Measurements from ENCODE around the gene TENT4A.

Gene TENT4A

GRCh38 chr5:6723816-6724300 is 10.6 kb downstream of the TENT4A start:
- no peak overlapping the region for H3K4me3 ChIP-seq (ENCODE audit: low read length in 2 of 2)
- H3K9me3 ChIP-seq (ENCODE audit: control insufficient read depth in 2 of 2, low read length in 2 of 2): no peaks in the 10 kb centered on the region
- H3K9ac ChIP-seq (ENCODE audit: low read length in 2 of 2): no peak overlapping the region
- peaks cover 58% of the 10 kb centered on the region for H3K4me1 ChIP-seq (ENCODE audit: control insufficient read depth, insufficient read depth, low read length)
- no peaks in the 10 kb centered on the region for H3K36me3 ChIP-seq (ENCODE audit: control insufficient read depth in 2 of 2, insufficient read depth in 2 of 2, low read length in 2 of 2)
- H3K27me3 ChIP-seq (ENCODE audit: control insufficient read depth in 1 of 2, insufficient read depth in 2 of 2, low read length in 2 of 2): no peaks in the 10 kb centered on the region
- no peak overlapping the region for H3K27ac ChIP-seq (ENCODE audit: low read length)

GRCh38 chr5:6724321-6724929 is 11.2 kb downstream of the TENT4A start:
- Histone ChIP-seq H3K27ac (ENCODE audit: low read length) (no peak overlapping the region), H3K27me3 (ENCODE audit: control insufficient read depth in 1 of 2, insufficient read depth in 2 of 2, low read length in 2 of 2) (no peaks in the 10 kb centered on the region), H3K36me3 (ENCODE audit: control insufficient read depth in 2 of 2, insufficient read depth in 2 of 2, low read length in 2 of 2) (no peaks in the 10 kb centered on the region), H3K9me3 (ENCODE audit: control insufficient read depth in 2 of 2, low read length in 2 of 2) (no peaks in the 10 kb centered on the region), H3K9ac (ENCODE audit: low read length in 2 of 2) (no peak overlapping the region), H3K4me3 (ENCODE audit: low read length in 2 of 2) (no peak overlapping the region), H3K4me1 (ENCODE audit: control insufficient read depth, insufficient read depth, low read length) (peaks cover 58% of the 10 kb centered on the region)

GRCh38 chr5:6725421-6725820 is 12.2 kb downstream of the TENT4A start:
- Histone ChIP-seq H3K9me3 (ENCODE audit: control insufficient read depth in 2 of 2, low read length in 2 of 2) (no peaks in the 10 kb centered on the region), H3K9ac (ENCODE audit: low read length in 2 of 2) (no peak overlapping the region), H3K4me1 (ENCODE audit: control insufficient read depth, insufficient read depth, low read length) (peaks cover 52% of the 10 kb centered on the region), H3K36me3 (ENCODE audit: control insufficient read depth in 2 of 2, insufficient read depth in 2 of 2, low read length in 2 of 2) (no peaks in the 10 kb centered on the region), H3K27ac (ENCODE audit: low read length) (no peak overlapping the region), H3K4me3 (ENCODE audit: low read length in 2 of 2) (no peak overlapping the region), H3K27me3 (ENCODE audit: control insufficient read depth in 1 of 2, insufficient read depth in 2 of 2, low read length in 2 of 2) (no peaks in the 10 kb centered on the region)

- Histone ChIP-seq H3K36me3 (ENCODE audit: control insufficient read depth in 2 of 2, insufficient read depth in 2 of 2, low read length in 2 of 2) (no peaks in the 10 kb centered on the region), H3K27ac (ENCODE audit: low read length) (no peak overlapping the region), H3K9ac (ENCODE audit: low read length in 2 of 2) (no peak overlapping the region), H3K4me3 (ENCODE audit: low read length in 2 of 2) (no peak overlapping the region), H3K27me3 (ENCODE audit: control insufficient read depth in 1 of 2, insufficient read depth in 2 of 2, low read length in 2 of 2) (no peaks in the 10 kb centered on the region), H3K4me1 (ENCODE audit: control insufficient read depth, insufficient read depth, low read length) (peaks cover 50% of the 10 kb centered on the region), H3K9me3 (ENCODE audit: control insufficient read depth in 2 of 2, low read length in 2 of 2) (no peaks in the 10 kb centered on the region)
Measured at GRCh38 chr5:6726006-6726405, 12.8 kb downstream of the TENT4A start.

- Histone ChIP-seq H3K27ac (ENCODE audit: low read length) (no peak overlapping the region), H3K9me3 (ENCODE audit: control insufficient read depth in 2 of 2, low read length in 2 of 2) (no peaks in the 10 kb centered on the region), H3K36me3 (ENCODE audit: control insufficient read depth in 2 of 2, insufficient read depth in 2 of 2, low read length in 2 of 2) (no peaks in the 10 kb centered on the region), H3K27me3 (ENCODE audit: control insufficient read depth in 1 of 2, insufficient read depth in 2 of 2, low read length in 2 of 2) (no peaks in the 10 kb centered on the region), H3K4me1 (ENCODE audit: control insufficient read depth, insufficient read depth, low read length) (peaks cover 44% of the 10 kb centered on the region), H3K4me3 (ENCODE audit: low read length in 2 of 2) (no peak overlapping the region), H3K9ac (ENCODE audit: low read length in 2 of 2) (no peak overlapping the region)
Measured at GRCh38 chr5:6727231-6727630, 14.0 kb downstream of the TENT4A start.

- Histone ChIP-seq H3K9ac (ENCODE audit: low read length in 2 of 2) (no peak overlapping the region), H3K36me3 (ENCODE audit: control insufficient read depth in 2 of 2, insufficient read depth in 2 of 2, low read length in 2 of 2) (no peaks in the 10 kb centered on the region), H3K27me3 (ENCODE audit: control insufficient read depth in 1 of 2, insufficient read depth in 2 of 2, low read length in 2 of 2) (no peaks in the 10 kb centered on the region), H3K9me3 (ENCODE audit: control insufficient read depth in 2 of 2, low read length in 2 of 2) (no peaks in the 10 kb centered on the region), H3K4me1 (ENCODE audit: control insufficient read depth, insufficient read depth, low read length) (peaks cover 43% of the 10 kb centered on the region), H3K4me3 (ENCODE audit: low read length in 2 of 2) (no peak overlapping the region), H3K27ac (ENCODE audit: low read length) (no peak overlapping the region)
Measured at GRCh38 chr5:6728011-6728794, 15.0 kb downstream of the TENT4A start.

GRCh38 chr5:6728795-6729183 is 15.6 kb downstream of the TENT4A start:
- Histone ChIP-seq H3K4me3 (ENCODE audit: low read length in 2 of 2) (no peak overlapping the region), H3K9me3 (ENCODE audit: control insufficient read depth in 2 of 2, low read length in 2 of 2) (no peaks in the 10 kb centered on the region), H3K36me3 (ENCODE audit: control insufficient read depth in 2 of 2, insufficient read depth in 2 of 2, low read length in 2 of 2) (no peaks in the 10 kb centered on the region), H3K27me3 (ENCODE audit: control insufficient read depth in 1 of 2, insufficient read depth in 2 of 2, low read length in 2 of 2) (no peaks in the 10 kb centered on the region), H3K4me1 (ENCODE audit: control insufficient read depth, insufficient read depth, low read length) (peaks cover 43% of the 10 kb centered on the region), H3K27ac (ENCODE audit: low read length) (no peak overlapping the region), H3K9ac (ENCODE audit: low read length in 2 of 2) (no peak overlapping the region)

GRCh38 chr5:6729386-6730310 is 16.4 kb downstream of the TENT4A start:
- Histone ChIP-seq H3K4me1 (ENCODE audit: control insufficient read depth, insufficient read depth, low read length) (peaks cover 48% of the 10 kb centered on the region), H3K9me3 (ENCODE audit: control insufficient read depth in 2 of 2, low read length in 2 of 2) (no peaks in the 10 kb centered on the region), H3K9ac (ENCODE audit: low read length in 2 of 2) (no peak overlapping the region), H3K27me3 (ENCODE audit: control insufficient read depth in 1 of 2, insufficient read depth in 2 of 2, low read length in 2 of 2) (no peaks in the 10 kb centered on the region), H3K36me3 (ENCODE audit: control insufficient read depth in 2 of 2, insufficient read depth in 2 of 2, low read length in 2 of 2) (no peaks in the 10 kb centered on the region), H3K27ac (ENCODE audit: low read length) (no peak overlapping the region), H3K4me3 (ENCODE audit: low read length in 2 of 2) (no peak overlapping the region)

GRCh38 chr5:6730407-6730806 is 17.2 kb downstream of the TENT4A start:
- H3K27me3 ChIP-seq (ENCODE audit: control insufficient read depth in 1 of 2, insufficient read depth in 2 of 2, low read length in 2 of 2): no peaks in the 10 kb centered on the region
- no peak overlapping the region for H3K9ac ChIP-seq (ENCODE audit: low read length in 2 of 2)
- H3K9me3 ChIP-seq (ENCODE audit: control insufficient read depth in 2 of 2, low read length in 2 of 2): no peaks in the 10 kb centered on the region
- H3K4me1 ChIP-seq (ENCODE audit: control insufficient read depth, insufficient read depth, low read length): peaks cover 50% of the 10 kb centered on the region
- H3K27ac ChIP-seq (ENCODE audit: low read length): no peak overlapping the region
- no peaks in the 10 kb centered on the region for H3K36me3 ChIP-seq (ENCODE audit: control insufficient read depth in 2 of 2, insufficient read depth in 2 of 2, low read length in 2 of 2)
- no peak overlapping the region for H3K4me3 ChIP-seq (ENCODE audit: low read length in 2 of 2)

GRCh38 chr5:6730807-6731206 is 17.6 kb downstream of the TENT4A start:
- Histone ChIP-seq H3K4me1 (ENCODE audit: control insufficient read depth, insufficient read depth, low read length) (peaks cover 50% of the 10 kb centered on the region), H3K9me3 (ENCODE audit: control insufficient read depth in 2 of 2, low read length in 2 of 2) (no peaks in the 10 kb centered on the region), H3K9ac (ENCODE audit: low read length in 2 of 2) (no peak overlapping the region), H3K4me3 (ENCODE audit: low read length in 2 of 2) (no peak overlapping the region), H3K27me3 (ENCODE audit: control insufficient read depth in 1 of 2, insufficient read depth in 2 of 2, low read length in 2 of 2) (no peaks in the 10 kb centered on the region), H3K36me3 (ENCODE audit: control insufficient read depth in 2 of 2, insufficient read depth in 2 of 2, low read length in 2 of 2) (no peaks in the 10 kb centered on the region), H3K27ac (ENCODE audit: low read length) (no peak overlapping the region)

All from stomach smooth muscle (tissue), 2 donors.